ENCODE results near the gene ZP1. TPM values are rescaled to one million over a fixed set of nuclear protein-coding genes. Genes with fewer than 3 reads are reported as not detected.

The ZP1 gene
- 0.09 to 0.19 TPM (median 0.12 TPM) in 5 replicates for total RNA-seq (2022; extraction: Qiagen RNA extraction)

DNA sequence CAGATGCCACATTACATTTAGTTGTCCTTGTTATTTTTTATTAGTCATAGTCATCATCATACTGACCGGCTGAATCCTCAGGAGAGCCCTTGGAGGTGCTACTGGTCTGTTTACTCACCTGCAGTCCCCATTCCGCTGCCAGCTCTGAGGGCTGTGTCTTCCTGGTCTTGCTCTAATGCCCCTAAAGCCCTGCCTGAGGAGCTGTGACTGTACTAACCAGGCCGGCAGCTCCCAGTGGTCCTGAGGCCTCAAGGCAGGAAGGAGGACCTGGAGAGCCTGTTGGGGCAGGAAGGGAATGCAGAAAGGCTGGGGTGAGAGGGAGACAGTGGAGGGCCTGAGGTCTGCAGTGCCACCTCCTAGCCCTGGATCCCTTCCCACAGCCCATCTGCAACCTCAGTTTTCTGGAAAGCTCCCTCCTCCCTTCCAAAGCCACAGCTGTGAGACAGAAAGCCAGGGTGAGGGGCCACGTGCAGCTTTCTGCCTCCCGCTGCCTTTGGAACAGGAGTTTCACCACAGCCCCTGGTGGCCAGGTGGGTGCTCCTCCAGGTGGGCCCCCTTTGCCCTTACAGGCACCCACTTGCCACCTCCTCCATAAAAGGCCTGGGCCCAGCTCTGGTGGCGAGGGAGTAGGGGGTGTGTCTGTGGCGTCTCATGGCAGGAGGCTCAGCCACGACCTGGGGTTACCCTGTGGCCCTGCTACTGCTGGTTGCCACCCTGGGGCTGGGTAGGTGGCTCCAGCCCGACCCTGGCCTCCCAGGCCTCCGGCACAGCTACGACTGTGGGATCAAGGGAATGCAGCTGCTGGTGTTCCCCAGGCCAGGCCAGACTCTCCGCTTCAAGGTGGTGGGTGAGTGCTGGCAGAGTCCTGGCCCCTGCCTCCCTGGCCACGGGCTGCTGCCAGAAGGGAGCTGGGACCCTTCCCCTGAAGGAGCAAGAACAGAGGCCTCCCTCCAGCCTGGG lies at the start of gene ZP1:
TSS of gene ZP1 (plus strand) at position 632 of the 960 bp plus-strand sequence. CDS start at position 652, 20 bp downstream.

DNA sequence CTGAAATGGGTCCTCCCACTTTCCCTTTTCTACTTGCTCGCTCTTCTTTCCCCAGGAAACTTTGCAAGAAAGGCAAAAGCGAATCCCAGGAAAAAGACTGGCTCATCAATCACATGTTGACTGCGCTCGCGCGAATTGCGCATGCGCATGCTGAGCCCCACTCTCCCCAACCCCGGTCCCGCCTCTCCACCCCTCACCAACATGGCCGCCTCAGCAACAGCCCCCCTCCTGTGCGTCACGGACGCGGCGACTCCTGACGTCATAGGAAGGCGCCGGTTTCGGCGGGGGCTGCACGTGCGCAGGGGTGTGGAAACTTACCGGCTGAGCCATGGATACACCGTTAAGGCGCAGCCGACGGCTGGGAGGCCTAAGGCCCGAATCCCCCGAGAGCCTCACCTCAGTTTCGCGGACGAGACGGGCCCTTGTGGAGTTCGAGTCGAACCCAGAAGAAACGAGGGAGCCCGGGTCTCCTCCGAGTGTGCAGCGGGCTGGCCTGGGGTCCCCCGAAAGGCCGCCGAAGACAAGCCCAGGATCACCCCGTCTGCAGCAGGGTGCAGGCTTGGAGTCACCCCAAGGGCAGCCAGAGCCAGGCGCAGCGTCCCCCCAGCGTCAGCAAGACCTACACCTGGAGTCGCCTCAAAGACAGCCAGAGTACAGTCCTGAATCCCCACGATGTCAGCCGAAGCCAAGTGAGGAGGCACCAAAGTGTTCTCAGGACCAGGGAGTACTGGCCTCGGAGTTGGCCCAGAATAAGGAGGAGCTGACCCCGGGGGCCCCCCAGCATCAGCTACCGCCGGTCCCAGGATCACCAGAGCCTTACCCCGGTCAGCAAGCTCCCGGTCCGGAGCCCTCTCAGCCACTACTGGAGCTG lies 25.3 kb upstream of the ZP1 start, which contains the start of gene CCDC86:
TSS of gene CCDC86 (plus strand) at position 317 of the 871 bp plus-strand sequence. CDS start at position 329, 12 bp downstream.

DNA sequence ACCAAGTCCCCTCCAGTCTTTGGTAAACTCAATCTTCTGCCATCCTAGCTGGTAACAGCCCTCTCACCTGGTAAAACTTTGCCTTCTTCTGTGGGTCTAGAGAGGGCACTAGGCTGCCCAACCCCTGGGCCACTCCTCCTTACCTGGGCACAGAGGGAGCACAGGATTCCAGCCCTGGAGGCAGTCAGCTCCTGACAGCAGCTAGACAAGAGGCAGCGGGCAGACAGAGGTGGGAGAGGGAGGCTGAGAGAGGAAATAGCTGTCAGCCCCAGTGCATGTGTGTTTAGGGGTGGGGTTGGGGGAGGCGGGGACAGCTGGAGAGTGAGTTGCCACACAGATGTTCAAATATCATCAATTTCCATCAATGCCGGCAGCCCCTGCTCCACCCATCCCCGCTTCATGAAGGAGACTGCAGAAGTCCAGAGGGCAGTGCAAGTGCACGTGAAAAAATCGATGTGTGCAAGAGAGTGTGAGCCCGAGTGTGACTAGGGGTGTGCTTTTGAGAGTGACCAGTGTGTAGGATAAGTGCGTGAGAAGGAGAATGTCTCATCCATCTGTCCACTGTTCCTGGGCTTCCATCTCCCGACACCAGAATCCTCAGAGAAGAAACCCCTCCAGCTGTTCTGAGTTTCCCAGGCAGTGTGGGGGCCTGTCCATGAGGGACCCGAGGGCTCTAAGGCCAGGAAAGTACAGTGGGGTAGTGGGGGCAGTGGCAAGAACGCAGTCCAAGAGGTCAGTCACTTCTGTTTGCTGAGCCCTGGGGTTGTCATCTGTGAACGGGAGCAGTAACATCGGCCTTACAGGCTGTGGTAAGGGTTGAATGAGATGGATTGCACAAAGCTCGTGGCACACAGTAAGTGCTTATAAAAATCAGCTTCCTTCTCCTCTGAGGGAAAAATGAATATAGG lies 11.4 kb upstream of the ZP1 start, which contains the start of gene PTGDR2:
TSS of gene PTGDR2 (minus strand) at position 225 of the 908 bp plus-strand sequence. CDS start 2,228 bp downstream, outside the sequence.

GRCh38 chr11:60906132-60906972 lies 39.0 kb downstream of the ZP1 start, which contains the start of gene PRPF19:
PRPF19 (minus strand) TSS chr11:60906585; CDS start chr11:60906382, 203 bp downstream.

GRCh38 chr11:60913793-60914632 lies 46.7 kb downstream of the ZP1 start, which contains the start of gene TMEM109:
TMEM109 (plus strand) TSS chr11:60914158; CDS start chr11:60919694, 5,536 bp downstream.

GRCh38 chr11:60924110-60924905 lies 57.0 kb downstream of the ZP1 start, which contains the start of gene TMEM132A:
TMEM132A (plus strand) TSS chr11:60924460; CDS start chr11:60924634, 174 bp downstream.

Other genes starting within 250 kb of the ZP1 start
- gene MS4A8, start 167.9 kb upstream of the ZP1 start, total RNA-seq (2022; extraction: Qiagen RNA extraction): not detected in 5 replicates
- not detected in 5 replicates for gene MS4A18, start 142.8 kb upstream of the ZP1 start, total RNA-seq (2022; extraction: Qiagen RNA extraction)
- not detected in 5 replicates for gene MS4A15, start 110.7 kb upstream of the ZP1 start, total RNA-seq (2022; extraction: Qiagen RNA extraction)
- gene MS4A10, start 82.2 kb upstream of the ZP1 start, total RNA-seq (2022; extraction: Qiagen RNA extraction): not detected in 5 replicates
- gene CCDC86, start 25.4 kb upstream of the ZP1 start, total RNA-seq (2022; extraction: Qiagen RNA extraction): 86.0 to 111 TPM (median 97.8 TPM) in 5 replicates
- gene PTGDR2, start 11.6 kb upstream of the ZP1 start, total RNA-seq (2022; extraction: Qiagen RNA extraction): 0.06 to 0.08 TPM (median 0.07 TPM) in 4 of 5 replicates, not detected in the other
- gene PRPF19, start 39.0 kb downstream of the ZP1 start, total RNA-seq (2022; extraction: Qiagen RNA extraction): 162 to 194 TPM (median 189 TPM) in 5 replicates
- 98.8 to 134 TPM (median 126 TPM) in 5 replicates for gene TMEM109, start 46.6 kb downstream of the ZP1 start, total RNA-seq (2022; extraction: Qiagen RNA extraction)
- gene TMEM132A, start 56.9 kb downstream of the ZP1 start, total RNA-seq (2022; extraction: Qiagen RNA extraction): 110 to 179 TPM (median 170 TPM) in 5 replicates
- gene SLC15A3, start 84.6 kb downstream of the ZP1 start, total RNA-seq (2022; extraction: Qiagen RNA extraction): not detected in 5 replicates
- gene CD6, start 104.1 kb downstream of the ZP1 start, total RNA-seq (2022; extraction: Qiagen RNA extraction): 0.07 to 0.20 TPM (median 0.15 TPM) in 5 replicates
- gene CD5, start 234.9 kb downstream of the ZP1 start, total RNA-seq (2022; extraction: Qiagen RNA extraction): not detected in 5 replicates

Measured in A549 treated with CORT108297 at 1 μM for 4 hours (cell line).